HG02943 (cell line): ENCODE results near the gene SFMBT2.
"Not testable (repeated sequence)": the region's sequence is repeated elsewhere in the genome, so short reads cannot be mapped to it uniquely, and the experiment has no call there.

ENCODE experiments used
- ATAC-seq: cut with Tn5 transposase; IDR thresholded peaks from one replicate; pipeline ENCODE4 v1.9.1; 2021; ENCODE audit warnings: mild to moderate bottlenecking, low read depth, moderate library complexity; ENCODE audit not compliant: unreplicated experiment

SFMBT2 gene

DNA sequence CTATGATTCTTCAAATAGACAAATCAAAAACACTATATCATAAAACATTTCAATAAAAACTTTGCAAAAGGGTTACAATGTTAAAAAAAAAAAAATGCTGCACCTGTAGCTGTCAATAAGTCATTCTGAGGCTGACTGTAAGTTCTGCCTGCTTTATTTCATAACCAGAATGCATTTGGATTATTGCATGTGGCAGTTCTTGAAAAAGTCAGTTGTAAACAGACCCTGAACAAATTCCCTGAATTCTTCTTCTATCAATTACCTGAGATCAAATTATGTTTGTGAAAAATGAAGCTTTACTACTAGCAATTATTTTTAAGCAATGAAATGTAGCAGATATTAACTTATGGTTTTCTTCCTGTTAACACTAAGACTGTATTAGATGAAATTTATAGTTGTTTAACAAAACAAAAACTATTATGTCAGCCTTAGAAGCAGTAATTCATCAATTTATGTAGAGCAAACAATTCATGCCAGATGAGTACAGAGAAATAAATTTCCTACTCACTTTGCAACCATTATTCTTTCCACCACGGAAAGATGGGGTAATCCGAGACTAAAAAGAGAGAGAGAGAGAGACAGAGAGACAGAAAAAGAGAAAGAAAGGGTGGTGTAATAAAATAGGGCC lies 107.8 kb downstream of the SFMBT2 start:
- ATAC-seq, result no peak

- ATAC-seq, result no peak
Measured at GRCh38 chr10:7302392-7302906, 108.4 kb downstream of the SFMBT2 start.

- ATAC-seq, result no peak
Measured at GRCh38 chr10:7301006-7301778, 109.6 kb downstream of the SFMBT2 start.

GRCh38 chr10:7300384-7300971 lies 110.4 kb downstream of the SFMBT2 start:
- ATAC-seq, result no peak

DNA sequence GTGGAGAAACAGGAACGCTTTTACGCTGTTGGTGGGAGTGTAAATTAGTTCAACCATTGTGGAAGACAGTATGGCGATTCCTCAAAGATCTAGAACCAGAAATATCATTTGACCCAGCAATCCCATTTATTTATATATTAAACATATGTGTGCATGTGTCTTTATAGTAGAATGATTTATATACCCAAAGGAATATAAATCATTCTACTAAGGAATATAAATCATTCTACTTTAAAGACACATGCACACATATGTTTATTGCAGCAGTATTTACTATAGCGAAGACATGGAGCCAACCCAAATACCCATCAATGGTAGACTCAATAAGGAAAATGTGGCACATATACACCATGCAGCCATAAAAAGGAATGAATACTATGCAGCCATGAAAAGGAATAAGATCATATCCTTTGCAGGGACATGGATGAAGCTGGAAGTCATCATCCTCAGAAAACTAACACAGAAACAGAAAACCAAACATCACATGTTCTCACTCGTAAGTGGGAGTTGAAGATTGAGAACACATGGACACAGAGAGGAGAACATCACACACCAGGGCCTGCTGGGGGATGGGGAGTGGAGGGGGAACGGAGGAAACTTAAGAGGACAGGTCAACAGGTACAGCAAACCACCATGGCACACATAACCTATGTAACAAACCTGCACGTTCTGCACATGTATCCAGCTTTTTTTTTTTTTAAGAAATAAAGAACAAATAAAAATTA lies 111.1 kb downstream of the SFMBT2 start:
- not testable (repeated sequence) for ATAC-seq

GRCh38 chr10:7298495-7298894 lies 112.3 kb downstream of the SFMBT2 start:
- no peak for ATAC-seq

- ATAC-seq, result no peak
Measured at GRCh38 chr10:7297094-7297493, 113.7 kb downstream of the SFMBT2 start.

DNA sequence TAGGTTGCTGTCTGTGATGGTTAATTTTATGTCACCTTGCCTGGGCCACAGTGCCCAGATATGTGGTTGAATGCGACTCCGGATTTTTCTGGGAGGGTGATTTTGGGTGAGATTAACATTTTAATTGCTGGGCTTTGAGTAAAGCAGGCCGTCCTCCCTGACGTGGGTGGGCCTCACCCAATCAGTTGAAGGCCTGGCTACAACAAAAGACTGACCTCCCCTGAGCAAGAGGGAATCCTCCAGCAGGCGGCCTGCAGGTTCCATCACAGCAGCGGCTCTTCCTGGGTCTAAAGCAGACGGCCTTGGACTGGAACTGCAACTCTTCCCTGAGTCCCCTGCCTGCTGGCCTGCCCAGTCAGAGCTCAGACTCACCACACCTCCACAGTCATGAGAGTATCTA lies 114.2 kb downstream of the SFMBT2 start:
- ATAC-seq, result no peak

DNA sequence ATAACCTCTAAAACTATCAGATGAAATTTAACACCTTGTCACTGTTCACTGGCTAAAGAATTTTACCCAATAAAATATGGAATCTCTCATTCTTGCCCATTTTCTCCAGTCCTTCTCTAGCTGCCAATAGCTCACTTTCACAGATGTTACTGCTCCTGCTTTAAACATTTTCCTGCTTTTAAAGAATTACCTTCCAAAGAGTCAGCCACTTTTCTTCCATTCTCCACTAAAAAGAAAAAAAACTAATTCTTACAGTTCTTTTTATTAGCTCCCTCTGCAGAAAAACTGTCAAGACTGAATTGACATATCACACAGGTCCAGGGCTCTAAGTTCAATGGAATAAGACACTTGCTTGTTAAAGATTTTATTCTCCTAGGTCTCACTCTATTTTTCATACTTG lies 114.8 kb downstream of the SFMBT2 start:
- ATAC-seq, result no peak

DNA sequence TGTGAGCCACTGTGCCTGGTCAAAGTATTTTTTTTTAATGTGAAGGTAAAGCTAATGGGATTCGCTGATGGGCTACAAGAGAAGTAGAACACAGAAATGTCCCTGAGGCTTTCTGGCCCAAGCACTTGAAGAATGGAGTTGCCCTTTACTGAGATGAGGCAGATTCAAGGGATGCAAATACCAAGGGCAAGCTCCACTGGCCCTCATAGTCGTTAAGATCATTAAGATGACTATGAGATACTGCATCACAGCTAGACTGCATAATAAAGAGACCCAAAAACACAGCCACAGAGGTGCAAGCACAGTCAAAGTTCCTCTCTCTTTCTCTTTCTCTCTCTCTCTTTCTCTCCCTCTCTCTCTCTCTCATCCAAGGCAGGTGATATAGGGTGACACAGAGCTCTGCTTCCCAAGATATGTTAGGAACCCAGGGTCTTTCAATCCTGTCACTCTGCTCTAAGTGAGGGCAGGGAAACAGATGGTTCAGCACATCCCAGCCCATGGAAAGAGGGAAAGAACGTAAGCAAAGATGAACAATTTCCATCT lies 117.4 kb downstream of the SFMBT2 start:
- ATAC-seq, result no peak

- no peak for ATAC-seq
Measured at GRCh38 chr10:7291487-7292270, 119.2 kb downstream of the SFMBT2 start.

GRCh38 chr10:7288060-7288690 lies 122.7 kb downstream of the SFMBT2 start:
- ATAC-seq, result no peak

GRCh38 chr10:7287377-7287776 lies 123.5 kb downstream of the SFMBT2 start:
- no peak for ATAC-seq

- no peak for ATAC-seq
Measured at GRCh38 chr10:7285522-7286322, 125.1 kb downstream of the SFMBT2 start.

DNA sequence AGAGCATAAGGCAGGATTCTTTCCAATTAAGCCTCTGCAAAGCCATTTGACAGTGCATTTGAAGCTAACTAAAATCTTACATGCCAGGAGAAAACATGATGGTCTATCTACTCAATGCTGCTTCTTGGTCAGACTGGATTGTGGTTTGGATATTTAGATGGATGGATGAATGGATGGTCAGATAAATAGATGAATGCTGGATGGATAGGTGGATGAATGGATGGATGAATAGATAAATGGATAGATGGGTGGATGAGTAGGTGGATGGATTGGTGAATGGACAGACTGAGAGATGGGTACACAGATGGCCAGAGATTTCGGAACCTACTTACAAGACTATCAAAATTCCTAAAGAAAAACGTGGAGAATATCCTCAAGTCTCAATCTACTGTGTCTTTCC lies 127.6 kb downstream of the SFMBT2 start:
- ATAC-seq, result no peak

GRCh38 chr10:7282457-7282856 lies 128.4 kb downstream of the SFMBT2 start:
- no peak for ATAC-seq

DNA sequence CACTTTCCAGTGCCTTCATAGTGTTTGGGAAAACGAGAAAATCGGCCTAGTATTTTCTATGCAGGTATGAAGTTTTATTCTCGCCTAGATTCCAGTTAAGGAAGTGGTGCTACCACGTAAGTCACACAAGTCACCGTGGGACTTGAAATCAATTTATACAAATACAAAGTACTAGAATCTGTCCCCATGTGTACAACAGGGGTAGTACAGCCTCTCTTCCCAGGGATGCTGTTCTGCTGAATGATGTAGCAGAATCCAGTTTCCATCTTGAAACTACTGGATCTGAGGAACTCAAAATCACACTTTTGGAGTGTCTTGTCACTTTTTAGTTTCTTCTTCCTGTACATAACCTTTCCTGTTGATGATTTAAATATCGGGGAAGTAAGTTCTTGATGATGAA lies 129.4 kb downstream of the SFMBT2 start:
- no peak for ATAC-seq

DNA sequence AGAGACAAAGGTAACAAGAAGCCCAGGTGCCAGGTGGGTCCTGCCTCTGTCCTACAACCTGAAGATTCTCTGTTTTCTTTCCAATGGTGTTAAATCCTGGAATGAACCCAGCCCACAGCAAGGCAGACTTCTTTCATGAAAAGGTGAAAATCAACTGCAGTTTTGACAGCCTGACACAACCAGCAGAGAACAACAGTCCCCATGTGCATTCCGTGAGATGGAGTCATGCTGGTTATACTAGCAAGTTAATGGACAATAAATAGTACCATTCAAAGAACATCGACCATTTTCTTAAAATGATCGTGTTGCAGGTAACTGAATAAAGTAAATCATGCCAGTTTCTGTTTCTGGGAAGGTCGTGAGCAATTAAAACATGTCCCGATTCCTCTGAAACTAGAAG lies 131.5 kb downstream of the SFMBT2 start:
- no peak for ATAC-seq

GRCh38 chr10:7277867-7278266 lies 133.0 kb downstream of the SFMBT2 start:
- ATAC-seq, result no peak
